ENCODE data around the gene GOLGA6L6. TPM values are rescaled to one million over a fixed set of nuclear protein-coding genes. Genes with fewer than 3 reads are reported as not detected.
"Not testable (repeated sequence)": the region's sequence is repeated elsewhere in the genome, so short reads cannot be mapped to it uniquely, and the experiment has no call there.

The GOLGA6L6 gene
- total and polyA plus RNA-seq, 10 of the 15 experiments (the other 5 are each of a cell fraction or from before 2014, with no cell fraction given), result not detected

DNA sequence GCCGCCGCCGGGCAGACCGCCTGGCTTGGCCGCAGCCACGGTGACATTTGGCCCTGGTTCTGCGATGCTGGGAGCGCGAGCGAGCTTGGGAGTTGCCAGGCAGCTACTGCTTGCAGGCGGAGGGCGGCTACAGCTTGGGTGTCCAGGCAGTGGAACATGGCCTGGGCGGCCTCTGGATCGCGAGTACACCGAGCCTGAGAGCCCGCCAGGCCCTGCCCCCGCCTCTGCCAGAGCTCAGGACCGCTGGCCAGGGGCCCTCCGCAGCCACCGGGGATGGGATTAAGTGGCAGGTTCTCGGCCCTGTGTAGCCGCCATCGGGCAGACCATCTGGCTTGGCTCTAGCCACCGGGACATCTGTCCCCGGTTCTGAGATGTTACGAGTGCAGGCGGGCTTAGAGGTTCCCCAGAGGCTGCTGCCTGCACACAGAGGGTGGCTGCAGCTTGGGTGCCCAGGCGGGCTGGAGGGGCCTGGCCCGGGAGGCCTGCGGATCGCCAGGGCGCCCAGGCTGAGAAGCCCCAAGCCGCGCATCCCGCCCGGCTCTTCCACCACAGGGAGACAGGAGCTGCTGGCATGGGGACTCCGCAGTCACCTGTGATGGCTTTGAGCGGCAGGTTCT is 40.6 kb upstream of the GOLGA6L6 start:
- FAIRE-seq; H3K36me3 ChIP-seq (ENCODE audit: control insufficient read depth in 2 of 2, insufficient read depth in 2 of 2, low read length in 1 of 2); H4K20me1 ChIP-seq (ENCODE audit: control insufficient read depth, insufficient read depth); H2AFZ ChIP-seq (ENCODE audit: control insufficient read depth, low read depth, low read length); H3K27ac ChIP-seq (ENCODE audit: control insufficient read depth, insufficient read depth); intact Hi-C loops (cut with micrococcal nuclease; ENCODE audit: unreplicated experiment); in situ Hi-C loops (cut with MboI); ATAC-seq; SMC1A ChIA-PET (ENCODE audit: uncharacterized antibody, unreplicated experiment); RAD21 ChIA-PET (ENCODE audit: unreplicated experiment); DNase-seq (ENCODE audit: low read depth, low spot score); H3K27me3 ChIP-seq (replicated peaks in 1 of 2; ENCODE audit: control insufficient read depth in 2 of 2, insufficient read depth in 2 of 2, low read length in 1 of 2); H3K9me3 ChIP-seq (replicated peaks; ENCODE audit: control insufficient read depth, insufficient read depth, low read length); H3K4me3 ChIP-seq; H3K4me2 ChIP-seq (ENCODE audit: control insufficient read depth, insufficient read depth); H3K79me2 ChIP-seq (ENCODE audit: control insufficient read depth, insufficient read depth, low read length); CTCF ChIA-PET; POLR2A ChIA-PET; H3K4me1 ChIP-seq (ENCODE audit: control insufficient read depth, insufficient read depth, low read length); H3K9ac ChIP-seq (ENCODE audit: control insufficient read depth, insufficient read depth, low read length); BruUV-seq (replicated peaks): not testable (repeated sequence)
- WGBS (ENCODE audit: insufficient coverage, insufficient replicate concordance, low lambda C conversion rate, missing lambda C conversion rate), result no CpG with 5 or more reads among the region's 39 CpGs

DNA sequence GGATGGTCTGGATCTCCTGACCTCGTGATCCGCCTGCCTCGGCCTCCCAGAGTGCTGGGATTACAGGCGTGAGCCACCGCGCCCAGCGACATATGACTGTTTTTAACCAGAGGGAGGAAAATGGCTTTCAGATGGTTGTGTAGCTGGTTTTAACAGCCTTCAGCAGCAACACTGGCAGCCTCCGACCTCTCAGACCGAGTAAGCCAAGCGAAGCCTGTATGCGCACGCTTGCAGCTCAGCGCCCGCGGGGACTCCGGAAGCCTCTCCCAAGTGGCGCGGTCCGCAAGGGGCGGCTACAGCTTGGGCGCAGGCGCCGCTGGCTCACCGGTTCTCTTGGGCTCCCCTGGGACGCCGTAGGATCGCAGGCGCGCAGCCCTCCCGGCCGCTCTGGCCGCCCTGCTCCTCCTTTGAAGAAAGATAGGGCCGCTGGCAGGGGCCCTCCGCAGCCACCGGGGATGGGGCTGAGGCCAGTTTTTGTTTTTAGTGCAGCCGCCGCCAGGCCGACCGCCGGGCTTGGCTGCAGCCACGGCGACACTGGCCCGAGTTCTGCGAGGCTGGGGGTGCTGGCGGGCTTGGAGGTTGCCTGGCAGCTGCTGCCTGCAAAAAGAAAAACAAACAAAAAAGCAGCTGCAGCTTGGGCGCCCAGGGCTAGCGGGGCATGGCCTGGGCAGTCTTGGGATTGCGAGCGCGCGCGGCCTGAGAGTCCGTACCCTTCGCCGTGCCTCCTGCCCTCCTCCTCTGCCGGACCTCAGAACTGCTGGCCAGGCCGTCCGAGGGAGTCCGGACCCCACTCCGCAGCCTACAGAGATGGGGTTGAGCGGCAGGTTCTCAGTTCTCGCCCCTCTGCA is 39.9 kb upstream of the GOLGA6L6 start:
- SMC1A ChIA-PET (ENCODE audit: uncharacterized antibody, unreplicated experiment); H4K20me1 ChIP-seq (ENCODE audit: control insufficient read depth, insufficient read depth); H3K36me3 ChIP-seq (ENCODE audit: control insufficient read depth in 2 of 2, insufficient read depth in 2 of 2, low read length in 1 of 2); DNase-seq (ENCODE audit: low read depth, low spot score); H3K4me1 ChIP-seq (ENCODE audit: control insufficient read depth, insufficient read depth, low read length); H3K4me3 ChIP-seq; ATAC-seq; H3K9ac ChIP-seq (ENCODE audit: control insufficient read depth, insufficient read depth, low read length); in situ Hi-C loops (cut with MboI); H3K9me3 ChIP-seq (replicated peaks; ENCODE audit: control insufficient read depth, insufficient read depth, low read length); POLR2A ChIA-PET; FAIRE-seq; H3K27ac ChIP-seq (ENCODE audit: control insufficient read depth, insufficient read depth); H3K79me2 ChIP-seq (ENCODE audit: control insufficient read depth, insufficient read depth, low read length); H2AFZ ChIP-seq (ENCODE audit: control insufficient read depth, low read depth, low read length); CTCF ChIA-PET; BruUV-seq (replicated peaks); H3K27me3 ChIP-seq (replicated peaks in 1 of 2; ENCODE audit: control insufficient read depth in 2 of 2, insufficient read depth in 2 of 2, low read length in 1 of 2); H3K4me2 ChIP-seq (ENCODE audit: control insufficient read depth, insufficient read depth); intact Hi-C loops (cut with micrococcal nuclease; ENCODE audit: unreplicated experiment); RAD21 ChIA-PET (ENCODE audit: unreplicated experiment): not testable (repeated sequence)
- 91% methylated on average over 5 of the region's 62 CpGs for WGBS (ENCODE audit: insufficient coverage, insufficient replicate concordance, low lambda C conversion rate, missing lambda C conversion rate)

DNA sequence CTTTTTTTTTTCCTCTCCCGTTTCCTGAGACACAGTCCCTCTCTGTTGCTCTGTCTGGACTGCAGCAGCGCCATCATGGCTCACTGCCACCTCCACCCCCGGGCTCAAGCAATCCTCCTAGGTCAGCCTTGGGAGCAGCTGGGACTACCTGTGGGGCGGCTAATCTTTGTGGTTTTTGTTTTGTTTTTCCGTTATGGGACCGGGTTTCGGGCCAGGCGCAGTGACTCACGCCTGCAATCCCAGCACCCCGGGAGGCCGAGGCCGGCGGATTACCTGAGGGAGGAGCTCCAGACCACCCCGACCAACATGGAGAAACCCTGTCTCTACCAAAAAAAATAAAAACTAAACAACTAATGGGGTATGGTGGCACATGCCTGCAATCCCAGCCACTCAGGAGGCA is 38.1 kb upstream of the GOLGA6L6 start:
- 76% methylated on average over 5 of the region's 14 CpGs for WGBS (ENCODE audit: insufficient coverage, insufficient replicate concordance, low lambda C conversion rate, missing lambda C conversion rate)
- POLR2A ChIA-PET; H3K4me1 ChIP-seq (ENCODE audit: control insufficient read depth, insufficient read depth, low read length); H3K79me2 ChIP-seq (ENCODE audit: control insufficient read depth, insufficient read depth, low read length); BruUV-seq (replicated peaks); H4K20me1 ChIP-seq (ENCODE audit: control insufficient read depth, insufficient read depth); SMC1A ChIA-PET (ENCODE audit: uncharacterized antibody, unreplicated experiment); CTCF ChIA-PET; H3K9ac ChIP-seq (ENCODE audit: control insufficient read depth, insufficient read depth, low read length); FAIRE-seq; H3K4me3 ChIP-seq; H2AFZ ChIP-seq (ENCODE audit: control insufficient read depth, low read depth, low read length); H3K27ac ChIP-seq (ENCODE audit: control insufficient read depth, insufficient read depth); H3K36me3 ChIP-seq (ENCODE audit: control insufficient read depth in 2 of 2, insufficient read depth in 2 of 2, low read length in 1 of 2); H3K4me2 ChIP-seq (ENCODE audit: control insufficient read depth, insufficient read depth); RAD21 ChIA-PET (ENCODE audit: unreplicated experiment); intact Hi-C loops (cut with micrococcal nuclease; ENCODE audit: unreplicated experiment); H3K9me3 ChIP-seq (replicated peaks; ENCODE audit: control insufficient read depth, insufficient read depth, low read length); ATAC-seq; DNase-seq (ENCODE audit: low read depth, low spot score); H3K27me3 ChIP-seq (replicated peaks in 1 of 2; ENCODE audit: control insufficient read depth in 2 of 2, insufficient read depth in 2 of 2, low read length in 1 of 2); in situ Hi-C loops (cut with MboI): not testable (repeated sequence)

DNA sequence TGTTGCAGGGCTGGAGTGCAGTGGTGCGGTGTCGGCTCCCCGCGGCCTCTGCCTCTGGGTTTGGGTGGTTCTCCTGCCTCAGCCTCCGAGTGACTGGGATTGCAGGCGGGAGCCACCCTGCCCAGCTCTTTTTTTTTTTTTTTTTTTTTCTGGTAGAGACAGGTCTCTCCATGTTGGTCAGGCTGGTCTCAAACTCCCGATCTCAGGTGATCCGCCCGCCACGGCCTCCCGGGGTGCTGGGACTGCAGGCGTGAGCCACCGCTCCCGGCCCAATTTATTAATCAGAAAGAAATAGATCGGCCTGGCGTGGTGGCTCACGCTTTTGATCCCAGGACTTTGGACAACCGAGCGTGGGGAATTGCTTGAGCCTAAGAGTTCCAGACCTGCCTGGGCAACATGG is 9.7 kb upstream of the GOLGA6L6 start:
- H3K9ac ChIP-seq (ENCODE audit: control insufficient read depth, insufficient read depth, low read length); H4K20me1 ChIP-seq (ENCODE audit: control insufficient read depth, insufficient read depth); H2AFZ ChIP-seq (ENCODE audit: control insufficient read depth, low read depth, low read length); H3K27me3 ChIP-seq (replicated peaks in 1 of 2; ENCODE audit: control insufficient read depth in 2 of 2, insufficient read depth in 2 of 2, low read length in 1 of 2); H3K36me3 ChIP-seq (ENCODE audit: control insufficient read depth in 2 of 2, insufficient read depth in 2 of 2, low read length in 1 of 2); SMC1A ChIA-PET (ENCODE audit: uncharacterized antibody, unreplicated experiment); FAIRE-seq; in situ Hi-C loops (cut with MboI); H3K9me3 ChIP-seq (replicated peaks; ENCODE audit: control insufficient read depth, insufficient read depth, low read length); DNase-seq (ENCODE audit: low read depth, low spot score); RAD21 ChIA-PET (ENCODE audit: unreplicated experiment); H3K4me3 ChIP-seq; H3K4me2 ChIP-seq (ENCODE audit: control insufficient read depth, insufficient read depth); ATAC-seq; H3K4me1 ChIP-seq (ENCODE audit: control insufficient read depth, insufficient read depth, low read length); intact Hi-C loops (cut with micrococcal nuclease; ENCODE audit: unreplicated experiment); H3K27ac ChIP-seq (ENCODE audit: control insufficient read depth, insufficient read depth); CTCF ChIA-PET; POLR2A ChIA-PET; BruUV-seq (replicated peaks); H3K79me2 ChIP-seq (ENCODE audit: control insufficient read depth, insufficient read depth, low read length): not testable (repeated sequence)
- WGBS (ENCODE audit: insufficient coverage, insufficient replicate concordance, low lambda C conversion rate, missing lambda C conversion rate), result 33% methylated on average over 2 of the region's 19 CpGs

Data from GM12878 (cell line).